K562 (cell line): ENCODE measurements around the gene MCM9. TPM values are rescaled to one million over a fixed set of nuclear protein-coding genes. Genes with fewer than 3 reads are reported as not detected.

Experiments
- ATAC-seq: fragments of 200-7000 bp; cut with Tn5 transposase; 3 replicates; pipeline ENCODE4 v1.9.1; 2020; ENCODE audit warnings: moderate library complexity
- BruUV-seq: library from RNA; stranded (reverse); fragments of 400-500 nt; replicated peaks from 2 replicates; lab custom pipeline; 2021; lab: Mats Ljungman, UMichigan
- CTCF ChIA-PET: fragments of 300-600 bp; formaldehyde crosslinking; extraction: SDS; loops from one replicate; lab custom pipeline; 2021; ENCODE audit warnings: low intra/inter-chr PET ratio; lab: Yijun Ruan, JAX
- POLR2A ChIA-PET: fragments of 300-600, 350-650 bp; sonication (Branson Sonifier 250); formaldehyde crosslinking; extraction: SDS; loops from one replicate; lab custom pipeline; 2021; ENCODE audit warnings: antibody characterized with exemption, inconsistent platforms; lab: Yijun Ruan, JAX
- DNase-seq, 4 experiments: peaks; one replicate each; pipeline versions ENCODE4 v3.0.0 to v3.0.0-alpha.2; 2011 to 2018; ENCODE audit warnings: low spot score in 3 of 4, mixed read lengths in 3 of 4; ENCODE audit errors: extremely low read depth in 1 of 4
- FAIRE-seq: peaks from 2 replicates; lab custom pipeline; 2011; peaks lifted over from hg19 to GRCh38; lab: Jason Lieb, UNC
- H2AFZ ChIP-seq: 2 replicates; pipeline ENCODE4 v1.6.0; 2011; ENCODE audit warnings: low read depth, low read length, control low read depth, inconsistent platforms
- H3K27ac ChIP-seq: fragments of 200-600 bp; 3 replicates; pipeline ENCODE4 v1.8.0; 2011; ENCODE audit warnings: low read depth, mild to moderate bottlenecking, control low read depth, inconsistent platforms, low read length, moderate library complexity, mixed read lengths; ENCODE audit errors: extremely low read depth
- H3K27me3 ChIP-seq, 2 experiments: fragments of 300-600 bp in 1 of 2; 2 replicates in 1 of 2; 3 replicates in 1 of 2; pipeline versions ENCODE4 v1.6.0 to v1.8.0; 2011; ENCODE audit warnings: inconsistent platforms in 2 of 2, low read length in 2 of 2, mild to moderate bottlenecking in 1 of 2, mixed read lengths in 1 of 2, moderate library complexity in 1 of 2; ENCODE audit not compliant: control insufficient read depth in 2 of 2, insufficient read depth in 2 of 2
- H3K36me3 ChIP-seq: fragments of 300-600 bp; 3 replicates; pipeline ENCODE4 v1.8.0; 2011; ENCODE audit warnings: mild to moderate bottlenecking, low read length, inconsistent platforms; ENCODE audit not compliant: control insufficient read depth, insufficient read depth
- H3K4me1 ChIP-seq, 2 experiments: fragments of 200-600 bp in 1 of 2; replicated peaks in 1 of 2; 2 replicates in 1 of 2; 3 replicates in 1 of 2; pipeline versions ENCODE4 v1.5.1 to v1.8.0; 2011; ENCODE audit warnings: inconsistent platforms in 2 of 2, low read length in 2 of 2, mild to moderate bottlenecking in 1 of 2, mixed read lengths in 1 of 2, moderate library complexity in 1 of 2; ENCODE audit not compliant: control insufficient read depth in 2 of 2, insufficient read depth in 2 of 2
- H3K4me2 ChIP-seq: 2 replicates; pipeline ENCODE4 v1.6.1; 2011; ENCODE audit warnings: low read length, control low read depth, inconsistent platforms, mixed read lengths; ENCODE audit not compliant: insufficient read depth
- H3K4me3 ChIP-seq: fragments of 200-600 bp; sonication (generic), shearing (Covaris generic); 2 replicates; pipeline ENCODE4 v1.5.1; 2016; ENCODE audit warnings: control low read depth, inconsistent platforms
- H3K79me2 ChIP-seq: fragments of 200-600 bp; 3 replicates; pipeline ENCODE4 v1.8.0; 2011; ENCODE audit warnings: low read length, inconsistent platforms; ENCODE audit not compliant: control insufficient read depth, insufficient read depth
- H3K9ac ChIP-seq, 2 experiments: 2 replicates each; pipeline versions ENCODE4 v1.6.0 to v1.6.1; 2011; ENCODE audit warnings: low read depth in 2 of 2, low read length in 2 of 2, control low read depth in 1 of 2, inconsistent platforms in 1 of 2, mild to moderate bottlenecking in 1 of 2, mixed read lengths in 1 of 2; ENCODE audit not compliant: insufficient read depth in 1 of 2
- H3K9me1 ChIP-seq: one replicate; pipeline ENCODE4 v1.6.0; 2011; ENCODE audit warnings: inconsistent platforms, mild to moderate bottlenecking, low read length, moderate library complexity; ENCODE audit not compliant: control insufficient read depth, insufficient read depth
- H3K9me3 ChIP-seq: replicated peaks from 2 replicates; pipeline ENCODE4 v1.5.1; 2011; ENCODE audit warnings: low read depth, low read length, inconsistent platforms; ENCODE audit not compliant: control insufficient read depth, insufficient read depth
- H4K20me1 ChIP-seq: replicated peaks from 2 replicates; pipeline ENCODE4 v1.6.1; 2011; ENCODE audit warnings: low read length, inconsistent platforms, mixed read lengths; ENCODE audit not compliant: control insufficient read depth, insufficient read depth
- BHLHE40 ChIP-seq: IDR thresholded peaks from 2 replicates; pipeline ENCODE4 v1.6.1; 2011; ENCODE audit warnings: low read length, improper control_type of control experiment
- DNMT1 ChIP-seq: fragments of 450-650 bp; IDR thresholded peaks from 2 replicates; pipeline ENCODE4 v1.6.1; 2016; ENCODE audit warnings: antibody characterized with exemption, mild to moderate bottlenecking
- E2F3 ChIP-seq: fragments of 250-450 bp; sonication (Bioruptor Pico); IDR thresholded peaks from 2 replicates; pipeline ENCODE4 v1.4.0; 2020; ENCODE audit warnings: mild to moderate bottlenecking
- HEY1 ChIP-seq: fragments of 250-450 bp; sonication (Bioruptor Pico); IDR thresholded peaks from 2 replicates; pipeline ENCODE4 v1.5.0; 2020; ENCODE audit warnings: mild to moderate bottlenecking, moderate library complexity, borderline replicate concordance
- HMG20A ChIP-seq: fragments of 450-650 bp; formaldehyde crosslinking; conservative IDR thresholded peaks from 2 replicates; pipeline ENCODE4 v1.4.0; 2020; ENCODE audit warnings: mild to moderate bottlenecking, mixed read lengths
- IRF2 ChIP-seq: sonication (generic); formaldehyde crosslinking; IDR thresholded peaks from 2 replicates; pipeline ENCODE4 v1.8.1; 2022; ENCODE audit warnings: mild to moderate bottlenecking, missing genetic modification reagents
- L3MBTL2 ChIP-seq: fragments of 450-650 bp; IDR thresholded peaks from 2 replicates; pipeline ENCODE4 v1.6.1; 2016; ENCODE audit warnings: mild to moderate bottlenecking, moderate library complexity
- STAT5A ChIP-seq: IDR thresholded peaks from 2 replicates; pipeline ENCODE4 v1.6.1; 2012; ENCODE audit warnings: low read length, inconsistent platforms, borderline replicate concordance
- XRCC5 ChIP-seq: fragments of 200-400 bp; formaldehyde crosslinking; IDR thresholded peaks from 2 replicates; pipeline ENCODE4 v1.6.1; 2017; ENCODE audit warnings: low read depth, mild to moderate bottlenecking, low read length
- ZNF277 ChIP-seq: fragments of 250-450 bp; sonication (Bioruptor Pico); IDR thresholded peaks from 2 replicates; pipeline ENCODE4 v1.8.0; 2022; ENCODE audit warnings: inconsistent platforms, mild to moderate bottlenecking, moderate library complexity, borderline replicate concordance
- ZNF551 ChIP-seq: fragments of 250-450 bp; sonication (Bioruptor Pico); IDR thresholded peaks from 2 replicates; pipeline ENCODE4 v1.5.0; 2021; ENCODE audit warnings: mild to moderate bottlenecking, moderate library complexity
- ZNF717 ChIP-seq: fragments of 250-450 bp; sonication (Bioruptor Pico); IDR thresholded peaks from 2 replicates; pipeline ENCODE4 v1.5.0; 2021
- WGBS: fragments of 100-300 bp; shearing (Covaris generic); methylation state at CpG from one replicate; pipeline ENCODE4 v1.1.6; 2016; ENCODE audit warnings: low coverage, mixed read lengths; ENCODE audit not compliant: insufficient coverage; ENCODE audit errors: missing lambda C conversion rate; 5-methylcytosine and 5-hydroxymethylcytosine counted together
- in situ Hi-C: fragments of 300-500 bp; cut with MboI; formaldehyde crosslinking; loops from 4 replicates; pipeline ENCODE4 v1.15.0; 2018; ENCODE audit warnings: inconsistent platforms, mixed read lengths
- intact Hi-C: fragments of 100-400 bp; cut with micrococcal nuclease; formaldehyde crosslinking; loops from 2 replicates; pipeline ENCODE4 v1.14.2; 2022
- polyA plus RNA-seq, 8 experiments: library from polyadenylated mRNA; depleted of rRNA in 4 of 8; stranded (reverse) in 5 of 8; unstranded in 3 of 8; fragments of >200 nt; fragmentation: Nextera tagmentation in 2 of 8; fragmentation: Illumina TruSeq in 1 of 8; extraction: Ambion mirVana in 2 of 8; extraction: Trizol in 1 of 8; gene quantifications; 2 replicates each; pipeline versions ENCODE4 v1.2.1 to v1.2.3, GENCODE V29; 2011 to 2014; ENCODE audit warnings: inconsistent platforms in 1 of 8, missing spikeins in 1 of 8
- total RNA-seq, 7 experiments: library from RNA; depleted of rRNA in 6 of 7; stranded (reverse); fragments of >200 nt in 6 of 7; fragmentation: Illumina TruSeq in 2 of 7; extraction: Trizol in 2 of 7; gene quantifications; 2 replicates each; pipeline versions ENCODE4 v1.2.1 to v1.2.3, GENCODE V29; 2011 to 2021; ENCODE audit warnings: low replicate concordance in 1 of 7
- TF ChIP-seq, protein P1 (sequence below): fragments of 250-450 bp; sonication (Bioruptor Pico); IDR thresholded peaks from 2 replicates; pipeline ENCODE4 v1.4.0; 2020; ENCODE audit warnings: borderline replicate concordance

Gene MCM9
- total and polyA plus RNA-seq, 9 of the 15 experiments (the other 6 are each of a cell fraction or from before 2014, with no cell fraction given) = 4.8 to 16.7 (median 11.6) TPM

- CTCF ChIA-PET = no interaction called here
- no peak for FAIRE-seq
Measured at GRCh38 chr6:118886641-118887040, 48.3 kb downstream of the MCM9 start.

More at GRCh38 chr6:118886641-118887040, 48.3 kb downstream of the MCM9 start:
- POLR2A ChIA-PET = no interaction called here
- DNase-seq = no peak
- Histone ChIP-seq H3K79me2 (peaks cover 36% of the 10 kb centered on the region), H3K4me1 (peaks cover 0 to 19% of the 10 kb centered on the region in 2 experiments; a peak in 3 of 5 replicates), H4K20me1 (no peaks in the 10 kb centered on the region), H3K4me3 (no peak overlapping the region), H3K27me3 (no peaks in the 10 kb centered on the region), H3K4me2 (no peak overlapping the region), H2AFZ (no peak overlapping the region), H3K9me3 (no peaks in the 10 kb centered on the region), H3K36me3 (no peaks in the 10 kb centered on the region), H3K9ac (no peak overlapping the region), H3K27ac (no peak overlapping the region), H3K9me1 (no peaks in the 10 kb centered on the region)
- no peak for ATAC-seq
- TF ChIP-seq ZNF277 (CRISPR knock-in tag) = no peak
- TF ChIP-seq HEY1 (CRISPR knock-in tag) = no peak
- no peak for TF ChIP-seq ZNF551
- no peak for TF ChIP-seq STAT5A
- TF ChIP-seq BHLHE40 = no peak
- TF ChIP-seq E2F3 = no peak
- TF ChIP-seq IRF2 (CRISPR knock-in tag) = no peak
- TF ChIP-seq L3MBTL2 = no peak
- TF ChIP-seq, protein P1, sequence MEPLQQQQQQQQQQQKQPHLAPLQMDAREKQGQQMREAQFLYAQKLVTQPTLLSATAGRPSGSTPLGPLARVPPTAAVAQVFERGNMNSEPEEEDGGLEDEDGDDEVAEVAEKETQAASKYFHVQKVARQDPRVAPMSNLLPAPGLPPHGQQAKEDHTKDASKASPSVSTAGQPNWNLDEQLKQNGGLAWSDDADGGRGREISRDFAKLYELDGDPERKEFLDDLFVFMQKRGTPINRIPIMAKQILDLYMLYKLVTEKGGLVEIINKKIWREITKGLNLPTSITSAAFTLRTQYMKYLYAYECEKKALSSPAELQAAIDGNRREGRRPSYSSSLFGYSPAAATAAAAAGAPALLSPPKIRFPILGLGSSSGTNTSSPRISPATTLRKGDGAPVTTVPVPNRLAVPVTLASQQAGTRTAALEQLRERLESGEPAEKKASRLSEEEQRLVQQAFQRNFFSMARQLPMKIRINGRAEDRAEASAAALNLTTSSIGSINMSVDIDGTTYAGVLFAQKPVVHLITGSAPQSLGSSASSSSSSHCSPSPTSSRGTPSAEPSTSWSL (CRISPR knock-in tag) = no peak
- TF ChIP-seq HMG20A = no peak
- no peak for TF ChIP-seq ZNF717 (CRISPR knock-in tag)
- TF ChIP-seq DNMT1 = no peak
- no peak for TF ChIP-seq XRCC5
- 70% methylated on average over 6 of the region's 6 CpGs for WGBS
- in situ Hi-C loops = no loop called here
- intact Hi-C loops = no loop called here
- BruUV-seq = no TSS peak
